NCI-H2081 (cell line): Measurements from ENCODE around the gene COG3.
A peak's percentile ranks its signal among the peaks of the same experiment; 100 is the strongest.

Experiments used
- DNase-seq, 2 experiments: peaks; one replicate each; lab custom pipeline; 2025; lab: John Stamatoyannopoulos, UW

Gene COG3

GRCh38 chr13:45506811-45507210 is 42.1 kb downstream of the COG3 start:
- DNase-seq, result no peak

GRCh38 chr13:45508776-45509175 is 44.0 kb downstream of the COG3 start:
- no peak for DNase-seq

GRCh38 chr13:45510672-45511071 is 45.9 kb downstream of the COG3 start:
- DNase-seq, result no peak

- DNase-seq, result peak; percentile 39 to 53
Measured at GRCh38 chr13:45511310-45512097, 46.8 kb downstream of the COG3 start.

- no peak for DNase-seq
Measured at GRCh38 chr13:45512098-45512496, 47.4 kb downstream of the COG3 start.

- DNase-seq, result no peak
Measured at GRCh38 chr13:45516757-45517156, 52.0 kb downstream of the COG3 start.

- no peak for DNase-seq
Measured at GRCh38 chr13:45518525-45519245, 53.9 kb downstream of the COG3 start.

GRCh38 chr13:45519493-45519892 is 54.8 kb downstream of the COG3 start:
- DNase-seq, result no peak

GRCh38 chr13:45521297-45521696 is 56.6 kb downstream of the COG3 start:
- no peak for DNase-seq

- DNase-seq, result no peak
Measured at GRCh38 chr13:45522571-45522970, 57.8 kb downstream of the COG3 start.

- no peak for DNase-seq
Measured at GRCh38 chr13:45527699-45528462, 63.1 kb downstream of the COG3 start.

- no peak for DNase-seq
Measured at GRCh38 chr13:45529758-45530157, 65.0 kb downstream of the COG3 start.

- DNase-seq, result no peak
Measured at GRCh38 chr13:45534604-45535003, 69.9 kb downstream of the COG3 start.

GRCh38 chr13:45536224-45536623 is 71.5 kb downstream of the COG3 start:
- DNase-seq, result no peak

- no peak for DNase-seq
Measured at GRCh38 chr13:45537516-45537915, 72.8 kb downstream of the COG3 start.

GRCh38 chr13:45538382-45538781 is 73.6 kb downstream of the COG3 start:
- DNase-seq, result peak; percentile 1 to 19

GRCh38 chr13:45540195-45540594 is 75.5 kb downstream of the COG3 start:
- DNase-seq, result no peak

- DNase-seq, result no peak
Measured at GRCh38 chr13:45540864-45541263, 76.1 kb downstream of the COG3 start.

- no peak for DNase-seq
Measured at GRCh38 chr13:45541806-45542205, 77.1 kb downstream of the COG3 start.

GRCh38 chr13:45542391-45542790 is 77.7 kb downstream of the COG3 start:
- DNase-seq, result no peak

GRCh38 chr13:45542878-45543277 is 78.1 kb downstream of the COG3 start:
- no peak for DNase-seq

GRCh38 chr13:45544520-45544919 is 79.8 kb downstream of the COG3 start:
- DNase-seq, result no peak
